GM15510 (cell line): ENCODE measurements around the gene C8G.

ENCODE experiments used
- POLR2A ChIP-seq: IDR thresholded peaks from 3 replicates; pipeline ENCODE4 v1.6.1; 2011; ENCODE audit warnings: borderline replicate concordance; ENCODE audit not compliant: insufficient read length; ENCODE audit errors: extremely low read depth

Gene C8G

DNA sequence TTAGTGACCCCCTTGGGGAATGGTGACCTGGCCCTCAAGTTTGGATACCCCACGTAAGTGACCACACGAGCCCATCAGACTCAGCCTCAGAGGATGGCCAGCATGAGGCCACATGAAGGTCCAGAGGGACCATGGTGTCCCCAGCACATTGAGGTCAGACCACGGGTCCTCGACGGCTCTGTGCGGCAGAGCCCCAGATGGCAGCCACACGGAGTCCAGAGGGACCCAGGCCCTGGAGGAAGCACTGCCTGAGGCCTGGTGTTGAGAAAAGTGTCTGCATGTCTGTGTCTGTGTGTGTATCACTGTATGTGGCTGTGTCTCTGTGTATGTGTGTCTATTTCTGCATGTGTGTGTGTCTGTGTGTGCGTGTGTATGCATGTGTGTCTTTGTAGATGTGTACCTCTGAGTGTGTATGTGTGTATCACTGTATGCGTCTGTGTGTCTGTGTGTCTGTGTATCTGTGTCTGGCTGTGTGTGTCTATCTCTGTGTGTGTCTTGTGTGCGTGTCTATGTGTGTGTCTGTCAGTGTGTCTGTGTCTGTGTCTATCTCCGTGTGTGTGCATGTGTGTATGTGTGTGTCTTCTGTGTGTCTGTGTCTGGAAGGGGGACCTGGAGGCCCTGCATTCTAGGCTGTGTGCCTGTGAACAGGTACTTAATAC lies 38.7 kb downstream of the C8G start:
- TF ChIP-seq POLR2A = no peak

DNA sequence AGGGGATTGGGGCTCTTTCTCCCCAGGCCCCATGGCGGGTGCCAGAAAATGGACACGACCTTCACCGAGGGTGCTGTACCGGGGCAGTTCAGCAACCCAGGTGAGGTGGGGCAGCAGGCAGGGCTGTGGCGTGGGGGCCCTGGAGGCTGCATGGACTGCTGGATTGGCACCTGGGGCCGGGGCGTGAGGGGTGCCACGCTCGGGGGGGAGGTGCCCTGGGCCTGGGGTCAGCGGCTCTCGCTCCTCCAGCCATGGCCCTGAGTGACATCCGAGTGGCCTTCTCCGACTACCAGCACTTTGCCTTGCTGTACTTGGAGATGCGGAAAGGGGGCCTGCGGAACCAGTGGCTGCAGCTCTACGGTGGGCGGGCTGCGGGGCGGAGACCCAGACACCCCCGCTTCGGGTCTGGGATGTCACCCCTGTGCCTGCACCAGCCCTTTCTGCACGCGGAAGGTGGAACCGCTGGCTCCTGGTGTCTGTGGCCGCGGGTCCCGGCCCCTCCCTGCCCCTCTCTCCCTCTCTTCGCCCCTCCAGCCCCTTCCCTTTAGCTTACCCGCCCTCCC lies 39.5 kb downstream of the C8G start:
- no peak for TF ChIP-seq POLR2A

DNA sequence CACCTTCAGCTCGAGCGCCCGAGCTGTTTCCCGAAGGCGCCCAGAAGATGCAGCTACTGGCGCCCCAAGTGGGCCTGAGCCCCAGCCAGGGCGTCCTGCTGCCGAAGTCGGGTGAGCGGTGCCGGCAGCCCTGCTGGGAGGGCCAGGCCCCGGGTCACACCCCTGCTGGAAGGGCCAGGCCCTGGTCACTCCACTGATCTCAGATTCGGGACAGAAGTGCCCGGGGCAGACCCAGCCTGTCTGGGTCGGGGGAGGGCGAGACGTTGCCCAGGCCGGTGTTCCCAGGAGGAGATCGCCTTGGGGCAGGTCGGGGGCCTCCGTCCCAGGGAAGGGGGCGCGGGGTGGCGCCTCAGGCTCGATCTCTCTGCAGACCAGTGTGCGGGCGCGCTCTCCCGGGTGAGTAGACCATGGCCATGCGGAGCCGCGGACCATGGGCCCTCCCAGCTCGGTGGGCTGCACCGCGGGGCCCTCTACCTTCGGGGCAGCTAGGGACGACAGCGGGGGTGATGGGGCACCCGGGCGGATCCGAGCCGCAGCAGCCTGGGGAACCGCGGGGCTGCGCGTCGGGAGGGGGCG lies 40.1 kb downstream of the C8G start:
- TF ChIP-seq POLR2A = no peak

DNA sequence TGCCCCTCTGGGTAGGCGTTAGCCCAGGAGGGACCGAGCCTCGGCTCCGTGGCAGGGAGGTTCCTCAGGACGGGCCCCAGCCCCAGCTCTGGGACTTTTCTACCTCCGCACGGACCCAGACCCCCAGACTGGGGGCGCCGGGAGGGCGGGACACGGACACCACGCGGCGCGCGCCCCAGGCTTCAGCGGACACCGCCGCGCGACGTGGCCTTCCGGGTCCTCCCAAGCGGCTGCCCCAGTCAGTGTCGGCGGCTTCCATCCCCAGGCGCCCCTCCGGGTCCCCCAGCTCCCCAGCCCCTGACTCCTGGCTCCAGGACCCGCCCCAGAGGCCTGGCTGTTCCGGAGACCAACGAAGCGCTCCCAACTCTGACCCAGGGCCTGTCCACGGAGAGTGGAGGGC lies 40.8 kb downstream of the C8G start:
- no peak for TF ChIP-seq POLR2A

DNA sequence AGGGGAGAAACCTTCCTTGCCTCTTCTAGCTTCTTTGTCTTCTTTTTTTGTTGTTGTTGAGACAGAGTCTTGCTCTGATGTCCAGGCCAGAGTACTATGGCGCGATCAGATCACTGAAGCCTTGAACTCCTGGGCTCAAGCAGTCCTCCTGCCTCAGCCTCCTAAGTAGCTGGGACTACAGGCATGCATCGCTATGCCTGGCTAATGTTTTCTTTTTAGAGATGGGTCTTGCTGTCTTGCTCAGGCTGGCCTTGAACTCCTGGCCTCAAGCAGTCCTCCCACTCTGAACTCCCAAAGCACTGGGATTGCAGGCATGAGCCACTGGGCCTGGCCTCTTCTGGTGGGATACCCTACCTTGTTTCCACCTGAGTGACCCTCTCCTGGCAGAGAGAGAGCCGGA lies 43.8 kb downstream of the C8G start:
- TF ChIP-seq POLR2A = no peak

DNA sequence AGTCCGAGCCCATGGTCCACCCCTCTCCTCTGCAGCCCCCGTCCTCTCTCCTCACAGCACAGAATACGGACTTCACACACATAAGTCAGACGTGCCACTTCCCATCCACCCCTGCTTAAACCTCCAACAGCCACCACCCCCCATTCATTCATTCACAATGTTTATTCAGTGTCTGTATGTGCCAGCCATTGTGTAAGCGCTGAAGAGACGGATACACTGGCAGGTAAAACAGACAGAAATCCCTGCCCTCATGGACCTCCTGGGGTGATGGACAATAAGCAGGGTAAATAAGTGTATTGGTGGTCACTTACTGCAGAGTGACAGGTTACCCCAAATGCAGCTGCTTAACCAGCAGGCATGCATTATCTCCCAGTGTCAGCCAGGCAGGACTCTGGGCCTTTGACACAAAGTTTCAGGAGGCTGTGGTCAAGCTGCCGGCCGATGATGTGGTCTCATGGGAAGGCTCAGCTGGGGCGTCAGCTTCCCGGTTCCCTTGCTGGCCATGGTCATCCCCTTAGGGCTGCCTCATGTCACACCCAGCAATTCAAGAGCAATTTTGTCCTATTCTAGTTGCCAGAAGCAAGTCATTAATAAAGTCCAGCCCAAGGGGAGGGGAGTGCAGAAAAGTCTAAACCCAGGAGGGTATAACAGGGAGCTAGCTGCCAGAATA lies 45.3 kb downstream of the C8G start:
- TF ChIP-seq POLR2A = no peak

DNA sequence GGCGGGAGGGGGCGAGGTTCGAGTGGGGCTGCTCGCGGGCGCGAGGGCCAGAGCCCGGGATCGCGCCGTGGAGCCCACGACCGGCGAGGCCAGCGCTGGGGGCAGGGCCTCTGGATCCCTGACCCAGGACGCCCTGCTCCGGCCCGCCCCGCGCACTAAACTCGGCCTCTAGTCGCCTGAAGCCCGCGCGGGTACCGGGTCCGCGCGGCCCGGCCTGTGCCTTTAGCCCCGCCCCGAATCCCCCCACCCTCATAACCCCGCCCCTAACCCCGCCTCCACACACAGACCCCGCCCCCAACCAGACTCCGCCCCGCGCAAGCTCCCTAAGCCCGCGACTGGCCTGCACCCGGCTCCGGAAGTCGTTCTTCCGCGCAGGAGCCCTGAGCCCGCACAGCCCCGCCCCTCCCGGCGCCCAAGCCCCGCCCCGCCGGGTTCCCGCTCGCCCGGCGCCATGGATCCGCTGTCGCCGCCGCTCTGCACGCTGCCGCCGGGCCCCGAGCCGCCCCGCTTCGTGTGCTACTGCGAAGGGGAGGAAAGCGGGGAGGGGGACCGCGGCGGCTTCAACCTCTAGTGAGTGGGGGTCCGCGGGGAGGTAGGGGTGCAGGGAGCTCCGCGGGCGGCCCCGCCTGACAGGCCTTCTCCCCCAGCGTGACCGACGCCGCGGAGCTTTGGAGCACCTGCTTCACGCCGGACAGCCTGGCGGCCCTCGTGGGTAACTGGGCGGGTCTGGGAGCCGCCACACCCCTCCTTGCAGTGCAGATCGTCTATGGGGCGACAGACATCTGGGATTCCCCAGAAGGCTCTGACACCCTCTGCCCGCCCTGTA lies 47.2 kb downstream of the C8G start, which contains the start of gene PAXX:
TSS of gene PAXX (plus strand) at position 430 of the 826 bp plus-strand sequence. CDS start at position 452, 22 bp downstream.
- peak; percentile 68 for TF ChIP-seq POLR2A

DNA sequence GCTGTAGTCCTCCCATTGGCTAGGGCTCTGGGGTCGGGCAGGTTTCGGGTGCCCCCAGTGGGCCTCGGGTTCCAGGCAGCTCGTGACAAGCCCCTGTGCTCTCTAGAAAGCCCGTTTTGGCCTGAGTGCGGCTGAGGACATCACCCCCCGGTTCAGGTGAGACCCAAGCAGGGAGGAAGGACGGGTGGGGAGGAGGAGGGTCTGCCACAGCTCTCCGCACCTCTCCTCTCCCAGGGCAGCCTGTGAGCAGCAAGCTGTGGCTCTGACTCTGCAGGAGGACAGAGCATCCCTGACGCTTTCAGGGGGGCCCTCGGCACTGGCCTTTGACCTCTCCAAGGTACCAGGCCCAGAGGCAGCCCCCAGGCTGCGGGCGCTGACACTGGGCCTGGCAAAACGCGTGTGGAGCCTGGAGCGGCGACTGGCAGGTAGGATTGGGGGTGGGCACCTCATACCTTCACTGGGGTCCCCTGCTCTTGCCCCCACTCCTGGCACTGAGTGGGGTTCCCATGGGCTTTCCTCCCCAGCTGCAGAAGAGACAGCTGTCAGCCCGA lies 47.9 kb downstream of the C8G start:
- no peak for TF ChIP-seq POLR2A

DNA sequence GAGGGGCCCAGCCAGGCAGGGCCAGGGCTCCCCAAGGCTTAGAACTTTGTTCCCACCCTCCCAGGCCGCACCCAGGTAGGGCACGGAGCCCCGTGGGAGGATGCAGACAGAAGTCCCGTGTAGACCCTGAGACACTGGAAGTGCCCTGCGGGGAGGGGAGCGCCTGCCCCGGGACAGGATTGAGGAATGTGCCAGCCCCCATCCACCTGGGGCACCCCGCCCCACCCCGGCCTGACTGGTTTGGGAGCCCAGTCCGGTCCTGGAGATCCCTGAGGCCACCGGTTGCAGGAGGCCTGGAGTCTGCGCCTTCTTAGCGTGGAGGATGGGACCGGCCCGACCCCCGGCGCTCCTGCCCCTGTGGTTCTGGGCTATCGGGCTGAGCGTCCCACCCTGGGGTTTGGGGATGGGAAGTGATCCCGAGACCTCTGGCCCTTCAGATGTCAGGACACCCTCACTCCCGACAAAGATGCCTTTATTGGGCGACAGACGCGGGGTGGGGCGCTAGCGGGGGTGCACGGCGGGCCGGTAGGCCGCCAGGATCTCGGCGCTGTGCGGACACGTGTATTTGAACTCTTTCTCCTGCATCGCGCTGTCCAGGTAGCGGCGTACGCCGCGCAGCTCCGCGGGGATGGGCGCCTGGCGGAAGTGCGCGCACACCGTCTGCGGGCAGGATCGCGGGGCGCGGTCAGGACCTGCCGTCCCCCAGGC lies 49.3 kb downstream of the C8G start:
- TF ChIP-seq POLR2A = no peak

DNA sequence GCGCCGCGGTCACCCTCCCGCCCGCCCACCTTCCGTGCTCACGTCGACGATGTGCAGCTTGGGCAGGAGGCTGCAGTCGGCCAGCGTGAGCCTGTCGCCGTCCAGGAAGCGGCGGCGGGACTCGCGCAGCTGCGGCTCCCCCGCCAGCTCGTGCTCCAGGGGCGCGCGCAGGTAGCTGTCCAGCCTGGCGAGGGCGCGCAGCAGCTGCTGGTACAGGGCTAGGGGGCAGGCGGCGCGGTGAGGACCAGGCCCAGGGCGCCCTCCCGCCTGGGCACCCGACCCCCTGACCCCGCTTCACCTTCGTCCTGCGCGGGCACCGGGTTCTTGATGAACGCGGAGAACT lies 49.8 kb downstream of the C8G start:
- TF ChIP-seq POLR2A = no peak

DNA sequence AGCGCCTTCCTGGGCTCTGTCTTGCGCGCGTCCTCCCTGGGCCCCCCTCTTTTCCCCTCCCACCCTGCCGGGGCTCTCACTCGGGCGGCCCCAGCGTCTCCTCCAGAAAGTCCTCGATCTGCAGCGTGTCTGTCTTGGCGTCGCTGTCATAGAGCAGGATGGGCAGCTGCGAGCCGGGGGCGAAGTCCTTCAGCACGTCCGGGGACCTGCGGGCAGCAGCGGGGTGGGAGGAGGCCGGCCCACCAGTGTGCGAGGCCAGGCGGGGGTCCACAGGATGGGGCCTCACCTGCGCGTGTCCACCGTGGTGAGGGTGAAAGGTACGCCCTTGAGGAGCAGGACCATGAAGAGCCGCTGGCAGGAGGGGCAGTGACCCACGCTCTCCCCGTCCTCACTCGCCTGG lies 50.3 kb downstream of the C8G start:
- TF ChIP-seq POLR2A = no peak

DNA sequence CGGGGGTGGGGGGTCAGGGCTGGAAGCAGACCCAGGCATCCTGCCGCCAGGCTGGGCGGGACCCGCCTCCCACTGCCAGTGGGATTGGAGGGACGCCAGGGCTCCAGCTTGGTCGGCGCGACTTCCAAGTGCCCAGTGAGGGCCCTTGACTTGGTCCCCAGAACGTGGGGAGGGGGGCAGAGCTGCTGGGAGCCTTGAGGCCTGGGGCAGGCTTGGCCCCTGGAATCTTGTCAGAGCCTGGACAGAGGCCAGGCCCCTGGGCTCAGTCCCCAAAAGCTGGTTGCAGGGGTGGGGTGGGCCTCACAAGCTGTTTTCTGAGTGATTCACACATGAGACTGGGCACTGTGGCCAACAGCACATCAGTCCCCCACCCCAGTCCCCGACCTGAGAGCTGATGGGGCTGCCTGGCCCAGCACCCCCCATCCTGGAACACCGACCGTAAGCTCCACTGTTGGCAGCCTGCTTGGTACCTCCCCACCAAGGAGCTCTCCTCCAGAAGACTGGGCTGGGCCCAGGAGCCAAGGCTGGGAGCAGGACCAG lies 50.8 kb downstream of the C8G start:
- TF ChIP-seq POLR2A = no peak
